GM10266 (cell line): ENCODE data around the gene DCTN3.
A peak's percentile ranks its signal among the peaks of the same experiment; 100 is the strongest.
"Not testable (repeated sequence)": the region's sequence is repeated elsewhere in the genome, so short reads cannot be mapped to it uniquely, and the experiment has no call there.

Source experiments
- DNase-seq: peaks from one replicate; pipeline ENCODE4 v3.0.0; 2012; ENCODE audit errors: extremely low spot score
- CTCF ChIP-seq: IDR thresholded peaks from 2 replicates; pipeline ENCODE4 v1.5.1; 2012; ENCODE audit warnings: mild to moderate bottlenecking, low read depth; ENCODE audit not compliant: control insufficient read depth, insufficient read depth; ENCODE audit errors: missing control alignments

Gene DCTN3

DNA sequence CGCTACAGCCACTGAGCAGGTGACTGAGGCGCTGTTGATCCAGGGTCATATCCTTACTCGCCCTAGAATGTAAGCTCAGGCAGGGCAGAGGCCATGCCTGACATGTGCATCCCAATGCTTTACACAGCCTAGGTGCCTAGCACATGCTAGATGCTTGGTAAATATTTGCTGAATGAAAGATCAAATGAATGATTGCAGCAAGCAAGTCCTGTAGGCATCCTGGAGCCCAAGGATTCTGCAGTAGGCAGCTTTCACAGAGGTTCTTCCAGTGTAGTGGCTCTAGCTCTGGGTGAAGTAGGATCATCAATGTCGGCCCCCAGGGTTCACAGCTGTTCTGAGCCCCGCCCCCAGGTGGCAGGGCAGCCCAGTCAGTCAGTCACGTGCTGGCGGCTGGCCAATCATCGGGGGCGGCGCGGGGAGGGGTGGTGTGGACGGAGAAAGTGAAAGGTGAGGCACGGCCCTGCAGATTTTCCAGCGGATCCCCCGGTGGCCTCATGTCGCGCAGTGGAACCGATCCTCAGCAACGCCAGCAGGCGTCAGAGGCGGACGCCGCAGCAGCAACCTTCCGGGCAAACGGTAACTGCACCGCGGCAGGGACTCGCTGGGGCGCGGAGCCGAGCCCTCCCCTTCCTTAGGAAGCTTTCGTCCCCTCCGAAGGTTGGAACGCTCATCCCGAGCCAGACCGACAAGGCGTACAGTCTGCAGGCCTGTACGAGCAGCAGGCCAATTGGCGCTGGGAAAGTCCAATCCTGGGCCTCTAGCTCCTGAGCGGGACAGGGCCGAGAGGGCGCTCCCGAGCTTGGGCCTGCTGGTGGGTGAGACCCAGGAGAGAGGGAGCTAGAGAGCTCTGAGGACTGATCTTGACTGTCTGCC is 26.2 kb upstream of the DCTN3 start, which contains the start of gene GALT:
TSS of gene GALT (plus strand) at position 465 of the 873 bp plus-strand sequence. CDS start at position 495, 30 bp downstream.
- peak; percentile 98 for DNase-seq

GRCh38 chr9:34644766-34645314 is 24.5 kb upstream of the DCTN3 start:
- DNase-seq, result no peak

More for the DNA sequence above, 26.2 kb upstream of the DCTN3 start, which contains the start of gene GALT:
- peak; percentile 66 for TF ChIP-seq CTCF

DNA sequence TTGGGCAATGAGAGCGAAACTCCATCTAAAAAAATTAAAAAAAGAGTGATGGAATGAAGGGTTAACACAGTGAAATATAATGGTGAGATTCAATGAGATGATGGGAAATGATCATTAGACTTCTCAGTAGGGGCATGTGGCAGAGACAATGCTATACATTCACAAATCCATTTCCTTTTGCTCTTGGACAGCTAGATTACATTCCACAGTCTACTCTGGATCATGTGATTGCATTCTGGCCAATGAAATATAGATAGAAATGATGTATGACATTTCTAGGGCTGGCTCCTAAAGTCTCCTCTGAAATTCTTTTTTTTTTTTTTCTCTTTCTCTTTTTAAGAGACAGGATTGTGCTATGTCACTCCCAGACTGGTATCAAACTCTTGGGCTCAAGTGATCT is 22.4 kb upstream of the DCTN3 start:
- no peak for TF ChIP-seq CTCF
- DNase-seq, result no peak

More at GRCh38 chr9:34644766-34645314, 24.5 kb upstream of the DCTN3 start:
- no peak for TF ChIP-seq CTCF

DNA sequence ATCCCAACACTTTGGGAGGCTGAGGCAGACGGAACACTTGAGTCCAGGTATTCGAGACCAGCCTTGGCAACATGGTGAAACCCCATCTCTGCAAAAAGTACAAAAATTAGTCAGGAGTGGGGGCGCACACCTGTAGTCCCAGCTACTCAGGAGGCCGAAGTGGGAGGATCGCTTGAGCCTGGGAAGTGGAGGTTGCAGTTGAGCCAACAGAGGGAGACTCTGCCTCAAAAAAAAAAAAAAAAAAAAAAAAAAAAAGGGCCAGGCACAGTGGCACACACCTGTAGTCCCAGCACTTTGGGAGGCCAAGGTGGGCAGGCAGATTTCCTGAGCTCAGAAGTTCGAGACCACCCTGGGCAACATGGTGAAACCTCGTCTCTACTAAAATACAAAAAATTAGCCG is 19.0 kb upstream of the DCTN3 start:
- DNase-seq, result not testable (repeated sequence)

GRCh38 chr9:34638138-34638445 is 17.8 kb upstream of the DCTN3 start:
- DNase-seq, result no peak
- TF ChIP-seq CTCF, result no peak

DNA sequence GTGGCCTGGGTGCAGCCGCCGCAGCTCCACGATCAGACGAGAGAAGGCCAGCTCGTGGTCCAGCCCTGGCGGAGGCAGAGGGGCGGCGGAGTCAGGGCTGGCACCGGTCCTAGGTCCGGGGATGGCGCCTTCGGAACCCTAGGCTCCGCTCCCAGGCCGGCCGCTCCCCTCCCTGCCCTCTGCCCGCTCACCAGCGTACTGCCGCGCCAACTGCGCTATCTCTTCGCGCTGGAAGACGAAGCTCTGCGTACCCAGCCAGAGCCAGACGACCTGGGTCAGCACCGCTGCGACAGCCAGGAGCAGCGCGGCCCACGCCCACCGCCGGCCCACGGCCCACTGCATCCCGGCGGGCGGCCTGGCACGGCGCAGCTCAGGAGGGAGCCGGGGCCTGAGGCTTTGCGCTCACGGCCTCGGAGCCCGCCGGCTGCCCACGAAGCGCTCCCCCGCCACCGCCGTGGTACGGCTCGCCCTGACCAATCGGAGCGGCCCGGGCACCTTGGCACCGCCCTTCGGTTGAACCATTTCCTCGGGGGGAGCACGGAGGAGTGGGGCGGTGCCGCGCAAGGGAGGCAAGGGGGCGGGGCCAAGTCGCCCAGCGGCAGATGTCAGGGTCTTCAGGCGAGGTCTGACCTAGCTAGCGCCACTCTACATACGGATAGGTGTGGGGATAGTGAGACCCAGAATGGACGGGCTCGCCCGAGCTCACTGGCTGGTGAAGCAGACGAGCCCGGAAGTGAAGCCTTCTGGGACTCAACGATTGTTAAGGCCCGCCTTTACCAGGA is 17.3 kb upstream of the DCTN3 start, which contains the start of gene SIGMAR1:
TSS of gene SIGMAR1 (minus strand) at position 432 of the 782 bp plus-strand sequence. CDS start at position 342, 90 bp downstream.
- DNase-seq, result peak; percentile 94
- no peak for TF ChIP-seq CTCF

- TF ChIP-seq CTCF, result no peak
- DNase-seq, result no peak
Observed at GRCh38 chr9:34636791-34637355, 16.6 kb upstream of the DCTN3 start.
